SKM-1 treated with dmso at 0.1 percent for 144 hours (cell line): ENCODE measurements around the gene TMTC2.
"Not testable (repeated sequence)": the region's sequence is repeated elsewhere in the genome, so short reads cannot be mapped to it uniquely, and the experiment has no call there.

Experiments used
- DNase-seq: peaks from one replicate; lab custom pipeline; 2025; ENCODE audit not compliant: unreplicated experiment; lab: John Stamatoyannopoulos, UW

The TMTC2 gene

DNA sequence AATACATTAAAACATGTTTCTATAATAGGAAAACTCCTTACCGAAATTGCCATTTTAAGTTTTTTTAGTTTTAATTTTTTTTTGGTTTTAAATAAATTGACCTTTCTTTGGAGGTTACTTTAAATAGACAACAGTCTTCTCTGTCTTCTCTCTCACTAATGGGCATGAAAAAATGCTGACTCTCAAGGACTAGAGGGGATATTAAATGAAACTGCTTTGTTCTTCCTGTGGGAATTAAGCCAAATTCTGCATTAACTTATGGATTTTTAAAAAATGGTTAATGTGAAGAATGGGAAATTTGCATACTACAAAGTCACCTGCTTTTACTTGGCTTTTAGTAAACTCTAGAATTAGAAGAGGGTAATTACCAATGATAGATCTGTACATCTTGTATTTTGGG lies 378.9 kb downstream of the TMTC2 start:
- DNase-seq, result no peak

DNA sequence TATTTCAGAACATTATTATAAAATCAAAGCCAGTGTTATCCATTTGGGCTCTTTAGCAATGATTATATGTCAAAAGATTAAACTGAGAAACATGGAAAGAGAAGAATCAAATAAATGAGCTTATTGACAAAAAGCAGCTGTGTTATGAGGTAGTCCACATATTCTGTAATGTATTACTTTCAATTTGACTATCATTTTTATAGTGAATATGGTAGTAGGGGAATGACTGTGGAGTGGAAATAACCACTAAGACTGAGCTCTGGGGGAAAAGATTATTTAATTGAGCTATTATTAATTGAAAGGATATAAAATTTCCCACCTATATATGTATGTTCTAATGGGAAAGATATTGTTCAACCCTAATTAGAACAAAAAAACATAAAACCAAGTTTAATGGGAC lies 381.3 kb downstream of the TMTC2 start:
- DNase-seq, result no peak

DNA sequence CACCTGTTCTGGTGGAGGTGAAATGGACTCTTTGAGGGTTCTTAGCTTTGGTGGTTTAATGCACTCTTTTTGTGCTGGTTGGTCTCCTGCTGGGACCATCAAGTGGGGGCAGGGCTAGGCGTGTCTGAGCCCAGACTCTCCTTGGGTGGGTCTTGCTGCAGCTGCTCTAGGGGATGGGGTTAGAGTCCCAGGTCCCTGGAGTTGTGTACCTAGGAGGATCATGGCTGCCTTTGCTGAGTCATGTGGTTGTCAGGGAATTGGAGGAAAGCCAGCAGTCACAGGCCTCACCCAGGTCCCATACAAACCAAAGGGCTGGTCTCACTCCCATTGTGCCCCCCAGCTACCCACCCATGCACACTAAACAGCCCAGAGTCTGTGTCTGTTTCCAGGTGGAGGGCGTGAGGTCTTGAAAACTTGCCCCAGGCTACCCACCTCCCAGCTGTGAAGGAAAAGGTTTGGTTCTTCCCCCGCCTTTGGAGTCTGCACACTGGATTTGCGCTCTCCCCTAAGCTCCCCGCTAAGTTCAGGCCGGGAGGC lies 387.7 kb downstream of the TMTC2 start:
- no peak for DNase-seq

DNA sequence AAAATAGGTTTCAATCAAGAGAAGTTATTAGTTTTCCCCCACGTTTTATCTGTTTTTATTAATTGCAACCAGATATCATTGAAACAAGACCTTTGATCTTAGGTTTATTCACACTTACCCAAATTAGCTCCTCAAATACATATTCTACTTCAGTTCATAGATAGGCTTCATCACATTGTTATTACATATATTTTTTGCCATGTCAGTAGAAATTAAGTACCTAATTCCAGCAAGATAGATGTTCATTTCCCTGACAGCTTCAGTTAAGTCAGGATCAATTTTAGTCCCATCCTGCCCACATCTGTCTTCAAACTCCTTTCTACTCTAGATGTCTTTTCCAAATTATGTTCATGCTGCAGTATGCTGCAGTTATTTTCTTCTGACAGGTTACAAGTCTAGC lies 388.8 kb downstream of the TMTC2 start:
- no peak for DNase-seq

DNA sequence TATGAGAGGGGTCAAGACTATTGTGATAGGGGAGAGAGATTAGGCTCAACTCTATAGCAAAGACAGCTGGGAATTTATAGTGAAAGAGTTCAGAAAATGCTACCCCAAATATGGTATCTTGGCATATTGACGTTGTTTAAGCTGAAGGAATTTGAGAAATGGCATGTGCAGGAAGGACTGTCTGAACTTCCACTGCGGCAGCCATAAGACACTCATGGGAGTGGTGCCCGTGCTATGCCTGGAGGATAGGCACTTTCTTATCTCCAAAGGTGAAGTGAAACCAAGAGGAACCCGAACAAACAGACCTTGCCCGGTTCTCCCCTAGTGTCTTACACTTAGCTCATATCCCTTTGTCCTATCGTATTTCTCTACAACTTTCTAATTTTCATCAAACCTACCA lies 390.3 kb downstream of the TMTC2 start:
- DNase-seq, result no peak

DNA sequence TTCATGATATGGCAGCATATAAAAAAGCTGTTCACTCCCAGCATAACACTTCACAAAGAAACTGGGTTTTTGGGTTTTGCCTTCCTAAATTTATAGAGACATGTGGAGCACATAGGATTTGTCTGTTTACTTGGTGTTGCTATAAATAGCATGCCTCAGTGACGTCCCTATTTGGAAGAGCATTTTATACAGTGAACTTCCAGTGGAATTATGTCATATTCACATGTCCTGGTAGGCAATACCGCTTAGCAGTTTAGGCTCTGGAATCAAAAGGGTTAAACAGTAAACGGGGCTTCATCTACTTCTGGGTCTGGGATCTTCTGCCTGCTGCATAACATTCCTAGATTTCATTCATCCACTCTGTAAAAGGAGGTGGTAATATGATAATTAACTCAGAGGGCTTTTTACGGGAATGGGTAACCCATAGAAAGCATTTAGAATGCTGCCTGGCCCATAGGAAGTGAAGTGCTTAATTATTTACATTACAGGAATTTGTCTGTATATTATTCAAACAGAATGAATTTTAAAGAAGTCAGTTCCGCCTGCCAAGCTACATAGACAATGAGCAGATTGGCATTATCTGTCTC lies 396.1 kb downstream of the TMTC2 start:
- DNase-seq, result no peak

DNA sequence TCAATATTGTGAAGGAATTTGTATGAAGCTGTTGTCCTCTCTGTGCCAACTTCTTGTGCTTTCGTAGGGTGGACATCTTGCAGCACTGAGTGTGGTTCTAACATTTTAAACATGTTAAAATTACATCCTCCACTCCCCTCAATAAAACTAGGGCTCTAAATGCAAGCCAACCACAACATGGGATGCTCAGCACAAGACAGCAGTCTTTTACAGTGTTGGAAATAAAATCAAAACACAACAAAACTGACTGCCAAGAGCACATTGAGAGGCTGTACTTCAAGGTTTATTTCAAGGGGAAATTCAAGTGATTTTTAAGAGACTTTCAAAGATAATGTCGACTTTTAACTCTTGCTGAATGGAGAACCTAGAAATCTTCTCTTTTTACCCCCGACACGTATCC lies 396.9 kb downstream of the TMTC2 start:
- no peak for DNase-seq

DNA sequence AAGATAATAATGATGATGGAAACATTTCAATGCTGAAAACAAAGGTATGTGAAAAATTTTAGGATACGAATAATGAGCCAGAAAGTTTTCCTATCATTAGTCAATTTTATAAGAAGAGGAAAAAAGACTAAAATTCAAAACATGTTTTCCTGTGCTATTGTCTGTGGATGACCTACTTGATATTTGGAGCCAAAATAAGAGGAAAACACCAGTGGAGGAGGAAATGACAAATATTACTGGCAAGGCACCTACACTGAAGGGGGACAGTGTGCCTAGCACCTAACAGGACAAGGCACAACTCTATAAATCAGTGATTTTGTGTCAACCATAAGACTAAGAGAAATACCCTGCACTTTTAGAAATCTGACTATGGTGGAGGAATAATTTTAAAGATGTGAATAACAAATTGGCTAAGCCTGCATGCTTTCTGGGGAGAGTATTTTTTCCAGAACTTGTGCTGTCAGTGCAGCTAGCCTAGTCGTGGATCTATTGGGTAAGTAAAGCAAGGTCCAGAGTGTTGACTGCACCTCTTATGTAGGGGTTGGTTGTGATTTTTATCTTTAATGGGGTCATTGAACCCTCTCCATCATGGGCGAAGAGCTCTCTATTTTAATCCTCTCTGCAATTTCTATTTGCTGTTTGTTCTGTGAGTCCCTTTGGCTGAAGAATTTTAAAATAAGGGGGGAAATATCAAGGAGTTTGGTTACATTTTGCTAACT lies 398.0 kb downstream of the TMTC2 start:
- no peak for DNase-seq

DNA sequence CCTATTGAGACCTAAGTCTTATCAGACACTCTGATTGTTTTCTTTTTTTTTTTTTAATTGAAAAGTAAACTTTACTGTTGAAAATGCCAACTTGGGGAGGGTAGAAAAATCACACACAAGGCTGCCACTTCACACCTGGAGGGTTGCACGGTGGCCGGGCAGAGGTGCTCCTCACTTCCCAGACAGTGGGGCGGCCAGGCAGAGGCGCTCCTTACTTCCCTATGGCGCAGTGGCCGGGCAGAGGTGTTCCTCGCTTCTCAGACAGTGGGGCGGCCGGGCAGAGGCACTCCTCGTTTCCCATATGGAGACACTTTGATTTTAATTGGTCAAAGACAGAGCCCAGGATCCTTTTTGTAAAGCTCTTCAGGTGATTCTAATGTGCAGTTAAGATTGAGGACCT lies 399.3 kb downstream of the TMTC2 start:
- no peak for DNase-seq

DNA sequence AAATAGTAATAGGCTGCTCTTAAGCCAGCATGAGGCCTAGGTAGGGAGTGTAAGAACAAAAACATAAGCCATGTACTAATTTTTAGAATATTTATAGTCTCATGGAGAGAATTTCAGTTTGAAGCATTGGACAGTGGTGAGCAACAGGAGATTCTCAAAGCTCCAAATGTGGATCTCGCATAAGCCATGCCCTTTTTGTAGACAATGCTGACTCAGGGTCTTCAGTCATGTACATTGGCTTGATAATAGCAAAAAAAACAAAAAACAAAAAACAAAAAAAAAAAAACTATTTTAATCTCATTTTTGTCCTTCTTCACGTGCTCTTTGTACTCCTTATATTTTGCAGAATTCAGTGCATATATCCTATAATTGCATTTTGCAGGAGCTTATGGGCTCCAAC lies 402.9 kb downstream of the TMTC2 start:
- DNase-seq, result no peak

DNA sequence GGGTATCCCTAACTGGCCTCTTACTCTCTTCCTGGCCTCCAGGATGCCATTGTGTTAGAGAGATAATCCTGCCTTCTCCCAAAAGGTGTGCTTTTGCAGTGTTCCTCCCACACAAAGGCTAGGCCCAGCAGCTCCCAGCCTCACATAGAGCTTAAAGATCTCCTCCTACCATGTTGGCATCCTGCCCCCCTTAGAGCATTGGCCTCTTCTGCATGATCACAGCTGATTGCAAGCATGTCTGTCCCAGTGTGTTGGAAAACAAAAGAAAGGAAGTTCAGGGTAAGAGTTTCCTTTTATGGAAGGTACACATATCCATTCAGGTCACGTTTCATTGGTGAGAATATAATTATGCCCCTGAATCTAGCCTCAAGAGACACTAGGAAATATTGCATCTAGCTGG lies 405.4 kb downstream of the TMTC2 start:
- no peak for DNase-seq

DNA sequence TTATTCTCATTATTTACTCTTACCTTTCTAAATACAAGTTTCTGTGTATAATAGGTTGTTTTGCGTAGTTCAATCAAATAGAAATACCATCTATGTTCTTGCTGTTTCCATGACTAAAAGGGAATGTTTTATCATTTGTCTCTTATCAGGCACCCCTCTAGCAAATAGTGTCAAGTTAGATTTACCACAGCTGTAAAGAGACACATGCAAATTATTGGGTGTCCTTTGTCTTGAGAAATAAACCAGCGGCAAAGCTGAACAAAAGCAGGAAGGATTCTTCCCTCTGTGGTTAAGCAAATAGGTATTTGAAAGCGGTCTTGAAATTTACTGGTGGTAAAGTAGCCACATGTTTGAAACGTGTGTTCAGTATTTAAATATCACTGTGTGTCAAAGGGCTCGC lies 405.9 kb downstream of the TMTC2 start:
- DNase-seq, result no peak

DNA sequence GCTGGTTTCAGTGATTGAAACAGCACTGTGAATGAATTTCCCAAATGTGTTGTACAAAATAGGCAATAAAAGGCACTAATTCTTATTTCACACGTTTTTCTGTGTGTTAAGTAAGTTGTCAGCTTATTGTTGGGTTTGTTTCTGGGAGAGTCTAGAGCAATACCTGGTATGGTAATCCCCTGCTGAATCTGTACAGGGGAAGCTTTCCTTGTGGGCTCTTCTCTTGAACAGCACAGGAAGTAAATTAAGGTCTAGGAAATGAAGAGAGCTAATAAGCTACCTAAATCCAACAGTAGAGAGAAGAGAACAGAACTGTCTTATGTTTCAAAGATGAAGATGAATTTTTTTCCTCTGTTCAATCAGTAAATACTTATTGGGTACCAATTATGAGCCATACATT lies 406.7 kb downstream of the TMTC2 start:
- no peak for DNase-seq

DNA sequence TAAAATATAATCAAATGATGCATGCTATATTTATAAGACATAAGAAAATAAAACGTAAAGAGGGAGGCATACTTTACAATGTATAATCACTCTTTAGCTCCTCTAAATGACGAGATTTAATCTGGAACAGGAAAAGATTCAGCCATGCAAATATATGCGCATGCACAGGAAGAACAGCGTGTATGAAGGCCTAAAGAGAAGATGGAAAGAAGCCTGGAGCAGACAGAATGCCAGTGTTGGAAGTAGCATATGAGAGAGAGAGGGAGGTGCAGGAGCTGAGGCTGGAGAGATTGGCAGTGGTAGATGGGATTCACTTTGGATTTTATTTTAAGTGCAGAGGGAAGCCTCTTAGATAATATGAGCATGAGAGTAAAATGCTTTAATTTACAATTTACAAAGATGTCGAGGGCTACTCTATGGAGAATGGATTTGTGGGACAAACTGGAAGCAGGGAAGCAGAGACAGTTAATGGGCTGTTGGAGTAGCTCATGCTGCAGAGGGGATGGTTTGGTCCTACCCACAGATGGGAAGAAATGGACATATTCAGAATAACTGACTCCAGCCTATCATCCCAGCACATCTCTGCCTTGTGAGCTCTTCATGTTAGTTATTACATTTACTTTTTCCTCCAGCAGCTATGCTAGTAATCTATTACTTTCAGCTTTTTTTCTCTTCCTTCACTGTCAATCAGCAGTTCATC lies 411.1 kb downstream of the TMTC2 start:
- DNase-seq, result no peak

DNA sequence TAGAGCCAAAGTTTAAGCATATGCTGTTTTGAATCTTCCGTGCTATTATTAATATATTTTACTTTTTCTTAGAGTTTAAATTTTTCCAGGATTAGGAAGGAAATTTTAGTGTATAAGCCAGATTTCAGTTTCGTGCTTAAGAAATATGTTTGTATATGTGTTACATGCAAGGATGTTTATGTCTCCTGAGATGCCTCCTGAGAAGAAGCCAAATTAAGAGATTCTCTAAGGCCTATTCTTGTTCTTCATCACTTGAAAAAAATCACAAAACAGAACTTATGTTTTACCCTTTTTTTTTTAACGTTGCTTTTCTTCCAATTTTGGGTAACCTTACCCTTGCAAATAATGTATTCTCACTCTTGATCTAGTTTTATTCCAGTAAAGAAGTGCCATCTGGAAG lies 412.7 kb downstream of the TMTC2 start:
- DNase-seq, result no peak

DNA sequence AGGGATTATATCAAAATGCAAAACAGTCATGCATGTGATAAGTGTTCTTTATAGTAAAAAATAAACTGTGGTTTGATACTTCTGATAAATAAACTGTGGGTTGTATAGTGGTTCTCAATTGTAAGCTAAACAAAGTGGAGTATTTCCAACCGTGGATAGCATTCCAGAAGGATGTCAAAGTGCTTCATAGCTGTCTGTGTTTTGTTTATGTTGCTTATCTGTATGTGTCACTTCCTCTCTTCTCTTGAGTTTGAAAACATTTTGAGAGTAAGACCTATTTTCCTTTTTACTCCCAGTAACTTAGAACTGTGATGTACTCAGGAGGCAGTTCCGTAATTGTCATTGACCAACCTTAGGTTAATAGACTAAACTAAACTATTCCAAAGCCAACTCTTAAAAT lies 415.8 kb downstream of the TMTC2 start:
- no peak for DNase-seq

DNA sequence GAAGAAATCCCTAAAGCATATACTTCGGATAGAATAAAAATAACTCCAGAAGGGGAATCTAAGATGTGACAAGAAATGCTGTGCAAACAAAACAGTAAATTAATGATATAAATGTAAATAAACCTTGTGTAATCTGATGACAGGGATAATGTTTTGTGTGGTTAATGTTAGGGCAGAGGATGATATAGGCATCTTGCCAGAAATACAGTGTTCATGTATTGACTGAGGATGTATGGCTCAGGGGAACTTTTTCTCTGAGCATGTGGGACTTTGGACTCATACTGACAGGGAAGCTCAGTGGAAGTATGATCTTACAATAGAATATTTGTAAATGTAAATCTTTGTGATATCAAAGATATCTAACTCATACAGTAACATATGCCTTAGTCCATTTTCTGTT lies 420.2 kb downstream of the TMTC2 start:
- no peak for DNase-seq

DNA sequence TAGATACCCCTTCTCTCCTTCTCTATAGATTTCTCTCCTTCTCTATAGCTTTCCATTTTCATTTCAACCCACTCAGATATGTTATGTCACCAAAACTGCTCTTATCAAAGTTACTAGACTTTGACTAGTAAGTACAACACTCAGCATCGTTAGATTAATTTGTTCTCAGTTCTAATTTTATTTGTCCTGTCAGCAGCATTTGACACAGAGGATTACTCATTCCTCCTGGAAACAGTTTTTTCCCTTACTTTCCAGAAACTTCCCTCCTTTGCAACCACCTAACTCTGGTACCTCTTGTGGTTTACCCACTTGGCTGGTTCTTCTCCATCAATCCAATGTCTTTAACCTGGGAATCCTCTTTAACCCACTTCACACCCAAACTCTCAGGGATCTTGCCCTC lies 423.7 kb downstream of the TMTC2 start:
- DNase-seq, result no peak

DNA sequence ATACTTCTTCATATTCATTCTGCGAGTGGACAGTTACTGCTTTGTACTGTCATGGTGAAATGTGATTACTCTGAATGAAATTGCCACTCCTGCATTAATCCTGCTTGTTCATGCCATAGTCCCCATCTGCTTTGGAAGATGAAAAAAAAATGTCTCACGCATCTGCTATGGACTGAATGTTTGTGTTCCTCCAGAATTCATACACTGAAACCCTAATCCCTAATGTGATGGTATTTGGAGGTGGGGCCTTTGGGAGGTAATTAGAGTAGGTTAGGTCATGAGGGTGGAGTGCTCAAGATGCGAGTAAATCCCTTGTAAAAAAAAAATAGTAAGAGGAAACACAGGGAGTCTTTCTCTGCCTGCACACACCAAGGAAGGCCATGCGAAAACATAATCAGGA lies 427.2 kb downstream of the TMTC2 start:
- DNase-seq, result no peak

DNA sequence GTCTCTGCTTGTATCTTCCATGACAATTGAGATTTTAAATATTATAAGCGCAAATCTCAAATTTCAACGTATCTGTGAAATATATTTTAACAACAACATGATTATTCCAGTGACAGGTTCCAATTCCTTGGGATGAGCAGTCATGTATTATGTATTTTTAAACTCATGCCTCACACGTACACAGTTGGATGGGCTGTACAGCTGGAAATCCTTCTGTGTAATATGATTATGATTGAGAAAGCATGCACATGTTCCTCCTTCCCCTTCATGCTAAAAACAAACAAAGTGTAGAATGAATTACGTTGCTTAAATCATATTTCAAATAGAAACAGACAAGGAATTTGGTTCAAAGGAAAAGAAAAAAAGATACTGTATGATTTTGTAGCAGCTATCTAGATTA lies 428.3 kb downstream of the TMTC2 start:
- DNase-seq, result no peak

DNA sequence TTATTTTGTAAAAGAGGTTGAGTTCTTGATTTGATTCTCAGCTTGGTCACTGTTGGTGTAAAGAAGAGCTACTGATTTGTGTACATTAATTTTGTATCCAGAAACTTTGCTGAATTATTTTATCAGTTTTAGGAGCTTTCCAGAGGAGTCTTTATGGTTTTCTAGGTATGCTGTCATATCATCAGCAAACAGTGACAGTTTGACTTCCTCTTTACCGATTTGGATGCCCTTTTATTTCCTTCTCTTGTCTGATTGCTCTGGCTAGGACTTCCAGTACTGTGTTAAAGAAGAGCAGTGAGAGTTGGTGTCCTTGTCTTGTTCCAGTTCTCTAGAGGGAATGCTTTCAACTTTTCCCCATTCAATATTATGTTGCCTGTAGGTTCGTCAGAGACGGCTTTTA lies 431.2 kb downstream of the TMTC2 start:
- not testable (repeated sequence) for DNase-seq

DNA sequence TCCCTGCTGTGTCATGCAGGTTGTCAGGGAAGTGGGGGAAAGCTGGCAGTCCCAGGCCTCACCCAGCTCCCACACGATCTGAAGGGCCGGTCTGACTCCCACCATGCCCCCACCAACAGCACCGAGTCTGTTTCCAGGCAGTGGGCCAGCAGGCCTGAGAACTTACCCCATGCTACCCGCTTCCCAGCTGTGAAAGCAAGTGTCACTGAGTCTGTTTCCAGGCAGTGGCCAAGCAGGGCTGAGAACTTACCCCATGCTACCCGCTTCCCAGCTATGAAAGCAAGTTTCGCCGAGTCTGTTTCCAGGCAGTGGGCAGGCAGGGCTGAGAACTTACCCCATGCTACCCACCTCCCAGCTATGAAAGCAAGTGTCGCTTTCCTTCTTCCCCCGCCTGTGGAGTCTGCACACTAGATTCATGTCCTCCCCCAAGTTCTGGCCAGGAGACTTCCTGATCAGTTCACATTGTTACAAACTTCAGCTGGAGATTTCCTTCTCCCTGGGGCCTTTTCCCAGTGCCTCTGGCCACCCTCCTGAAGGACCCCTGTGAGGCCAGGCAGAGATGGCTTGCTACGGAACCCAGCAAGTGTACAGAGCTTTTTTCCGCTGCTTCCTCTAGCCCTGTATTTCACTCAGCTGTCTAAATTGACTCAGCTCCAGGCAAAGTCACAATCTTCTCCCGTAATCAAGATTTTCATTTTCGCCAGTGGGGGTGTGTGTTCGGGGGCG lies 435.4 kb downstream of the TMTC2 start:
- no peak for DNase-seq
